ENCODE data around the gene SUN5. TPM values are rescaled to one million over a fixed set of nuclear protein-coding genes. Genes with fewer than 3 reads are reported as not detected.

The SUN5 gene
- total and polyA plus RNA-seq, 9 donors = not detected

GRCh38 chr20:32934580-32934979, 69.7 kb downstream of the SUN5 start:
- H3K4me1 ChIP-seq (ENCODE audit: insufficient read depth) = no peaks in the 10 kb centered on the region
- no peak for TF ChIP-seq CTCF (IDR thresholded peaks at IDR 0.05)
- TF ChIP-seq EP300 (IDR thresholded peaks at IDR 0.05) = no peak
- TF ChIP-seq POLR2A (IDR thresholded peaks at IDR 0.05) = no peak
- no peak overlapping the region for H3K4me3 ChIP-seq
- intact Hi-C loops (cut with DNase I) = no loop called here
- H3K36me3 ChIP-seq = no peaks in the 10 kb centered on the region
- H3K27ac ChIP-seq = no peak overlapping the region
- DNase-seq = no peak
- no peaks in the 10 kb centered on the region for H3K27me3 ChIP-seq
- WGBS, 3 donors = 43 to 47% (median 46%) methylated on average over 4 of the region's 4 CpGs
- no peaks in the 10 kb centered on the region for H3K9me3 ChIP-seq

Other genes starting within 250 kb of the SUN5 start
- 1 to 10 TPM in 2 of 7 donors, under 1 TPM in 5; 0.46 to 2.1 (median 0.80) TPM for gene DNMT3B, start 242.0 kb downstream of the SUN5 start, total RNA-seq
- gene DNMT3B, start 242.0 kb downstream of the SUN5 start, polyA plus RNA-seq = 1 to 10 TPM in 1 of 2 donors, under 1 TPM in 1; 0.67 to 1.0 TPM
- 10 to 100 TPM; 43.3 to 94.1 (median 83.2) TPM for gene MAPRE1, start 184.5 kb downstream of the SUN5 start, total RNA-seq
- gene MAPRE1, start 184.5 kb downstream of the SUN5 start, polyA plus RNA-seq = 100 to 1,000 TPM in 1 of 2 donors, 10 to 100 TPM in 1; 34.9 to 110 TPM
- gene EFCAB8, start 145.5 kb downstream of the SUN5 start, total RNA-seq = under 1 TPM in 2 of 7 donors, not detected in 5; 0.08 to 0.20 TPM
- gene EFCAB8, start 145.5 kb downstream of the SUN5 start, polyA plus RNA-seq = not detected
- gene BPIFB2, start 3.3 kb upstream of the SUN5 start, total RNA-seq = under 1 TPM in 1 of 7 donors, not detected in 6; 0.26 TPM
- not detected for gene BPIFB2, start 3.3 kb upstream of the SUN5 start, polyA plus RNA-seq
- gene BPIFB6, start 27.2 kb upstream of the SUN5 start, total RNA-seq = not detected
- not detected for gene BPIFB6, start 27.2 kb upstream of the SUN5 start, polyA plus RNA-seq
- under 1 TPM in 1 of 7 donors, not detected in 6; 0.15 TPM for gene BPIFB3, start 49.5 kb upstream of the SUN5 start, total RNA-seq
- not detected for gene BPIFB3, start 49.5 kb upstream of the SUN5 start, polyA plus RNA-seq
- gene BPIFB4, start 75.2 kb upstream of the SUN5 start, total RNA-seq = not detected
- gene BPIFB4, start 75.2 kb upstream of the SUN5 start, polyA plus RNA-seq = not detected
- gene BPIFA2, start 163.7 kb upstream of the SUN5 start, total RNA-seq = not detected
- gene BPIFA2, start 163.7 kb upstream of the SUN5 start, polyA plus RNA-seq = not detected
- not detected for gene BPIFA3, start 212.9 kb upstream of the SUN5 start, total RNA-seq
- not detected for gene BPIFA3, start 212.9 kb upstream of the SUN5 start, polyA plus RNA-seq
- gene BPIFA1, start 231.6 kb upstream of the SUN5 start, total RNA-seq = not detected
- not detected for gene BPIFA1, start 231.6 kb upstream of the SUN5 start, polyA plus RNA-seq

All from ovary (tissue), 9 donors.